NCI-H510A treated with DMSO at 0.1 percent for 48 hours (cell line): ENCODE results near the gene RASAL3.

Experiments
- DNase-seq: peaks from one replicate; lab custom pipeline; 2025; lab: John Stamatoyannopoulos, UW

The RASAL3 gene

GRCh38 chr19:15432629-15433518 is 31.5 kb downstream of the RASAL3 start:
- peak; percentile 89 for DNase-seq

DNA sequence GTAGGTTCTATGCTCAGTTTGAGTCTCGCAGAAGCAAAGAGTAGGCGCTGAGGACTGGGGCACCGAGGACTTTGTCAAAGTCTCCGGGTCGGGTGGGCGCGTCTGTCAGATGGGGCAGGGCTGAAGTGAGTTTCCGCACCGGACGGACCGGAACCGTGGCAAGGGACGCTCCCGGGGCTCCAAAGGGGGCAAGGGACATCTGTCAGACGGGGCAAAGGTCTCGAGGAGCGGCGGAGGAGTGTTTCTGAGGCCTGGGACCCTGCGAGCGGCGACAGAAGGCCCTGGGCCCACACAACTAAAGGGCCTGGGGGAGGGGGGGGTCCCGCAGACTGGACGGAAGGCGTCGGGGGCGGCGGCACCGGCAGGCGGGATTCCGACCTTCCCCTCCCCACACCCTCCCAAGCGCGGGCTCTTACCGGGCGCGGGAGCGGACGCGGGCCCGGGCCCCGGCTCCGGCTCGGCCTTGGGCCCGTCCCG is 32.3 kb downstream of the RASAL3 start:
- no peak for DNase-seq

- no peak for DNase-seq
Measured at GRCh38 chr19:15431396-15432017, 32.8 kb downstream of the RASAL3 start.

- no peak for DNase-seq
Measured at GRCh38 chr19:15430526-15431120, 33.7 kb downstream of the RASAL3 start.

DNA sequence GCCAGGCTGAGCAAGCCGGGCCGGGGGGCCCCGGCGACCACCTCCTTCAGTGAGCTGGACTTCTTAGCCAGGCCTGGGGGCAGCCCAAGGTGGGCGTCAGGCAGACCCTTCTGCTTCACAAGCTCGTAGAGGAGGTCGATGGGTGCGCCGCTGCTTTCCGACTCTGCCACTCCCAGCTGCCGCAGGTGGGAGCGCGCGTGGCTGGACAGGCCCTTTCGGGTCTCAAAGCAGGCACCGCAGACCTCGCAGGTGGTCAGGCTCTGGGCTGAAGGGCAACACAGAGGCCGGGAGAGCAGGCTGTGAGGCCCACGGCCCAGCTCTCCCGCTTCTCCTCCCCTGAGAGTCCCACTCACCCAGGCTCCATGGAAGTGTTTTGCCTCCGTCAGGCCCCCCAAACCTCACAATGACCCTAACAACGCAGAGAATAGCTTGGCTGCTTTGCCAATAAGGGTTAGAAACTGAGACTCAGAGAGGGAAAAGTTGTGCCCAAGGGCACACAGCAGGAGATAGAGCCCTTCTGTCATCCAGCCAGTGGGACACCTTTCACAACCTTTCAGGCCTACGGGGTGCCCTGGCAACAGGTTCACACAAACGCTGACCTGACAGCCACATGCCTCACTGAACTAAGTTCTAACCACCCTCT is 34.4 kb downstream of the RASAL3 start:
- DNase-seq, result no peak

DNA sequence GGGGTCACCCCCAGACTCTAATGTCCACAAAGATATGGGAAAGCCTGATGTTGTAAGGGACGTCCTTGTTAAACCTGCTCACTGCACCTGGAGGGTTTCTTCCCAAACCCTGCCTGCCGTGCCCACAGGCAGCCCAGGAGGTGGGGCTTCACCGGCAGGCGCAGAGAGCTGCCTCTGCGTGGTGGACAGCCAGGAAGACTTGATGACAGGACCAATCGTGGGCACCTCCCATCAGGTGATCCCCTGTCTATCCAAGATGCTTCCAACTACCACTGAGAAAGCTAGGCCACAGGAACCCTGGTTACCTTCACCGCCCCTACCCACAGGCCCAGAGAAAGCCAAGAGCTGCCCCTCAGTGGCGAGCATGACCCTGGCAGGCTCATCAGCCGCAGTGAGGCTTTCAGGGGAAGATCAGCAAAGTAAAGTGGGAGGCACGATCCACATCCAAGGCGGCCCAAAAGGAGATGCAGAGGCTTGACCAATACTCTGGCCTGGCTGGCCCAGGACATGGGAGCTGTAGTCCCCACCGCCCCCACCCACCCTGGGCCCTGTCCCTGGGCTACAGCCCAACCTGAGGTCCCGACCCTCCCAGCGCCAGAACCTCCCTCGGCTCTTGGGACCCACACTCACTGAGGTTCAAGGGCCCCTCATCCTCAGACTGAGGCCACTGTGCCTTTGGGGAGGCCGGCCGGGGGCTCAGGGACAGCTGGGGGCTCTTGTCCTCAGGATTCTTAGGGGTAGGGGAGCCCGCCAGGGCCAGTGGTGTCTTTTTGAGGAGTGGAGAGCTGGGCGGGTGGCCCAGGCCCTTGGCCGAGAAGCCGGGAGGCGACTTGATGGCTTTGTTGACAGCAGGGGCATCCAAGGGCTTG is 35.2 kb downstream of the RASAL3 start:
- no peak for DNase-seq

- no peak for DNase-seq
Measured at GRCh38 chr19:15427991-15428471, 36.3 kb downstream of the RASAL3 start.

GRCh38 chr19:15427350-15427700 is 37.0 kb downstream of the RASAL3 start:
- DNase-seq, result no peak

GRCh38 chr19:15426485-15427349 is 37.6 kb downstream of the RASAL3 start:
- no peak for DNase-seq

- DNase-seq, result no peak
Measured at GRCh38 chr19:15425321-15425950, 38.9 kb downstream of the RASAL3 start.

DNA sequence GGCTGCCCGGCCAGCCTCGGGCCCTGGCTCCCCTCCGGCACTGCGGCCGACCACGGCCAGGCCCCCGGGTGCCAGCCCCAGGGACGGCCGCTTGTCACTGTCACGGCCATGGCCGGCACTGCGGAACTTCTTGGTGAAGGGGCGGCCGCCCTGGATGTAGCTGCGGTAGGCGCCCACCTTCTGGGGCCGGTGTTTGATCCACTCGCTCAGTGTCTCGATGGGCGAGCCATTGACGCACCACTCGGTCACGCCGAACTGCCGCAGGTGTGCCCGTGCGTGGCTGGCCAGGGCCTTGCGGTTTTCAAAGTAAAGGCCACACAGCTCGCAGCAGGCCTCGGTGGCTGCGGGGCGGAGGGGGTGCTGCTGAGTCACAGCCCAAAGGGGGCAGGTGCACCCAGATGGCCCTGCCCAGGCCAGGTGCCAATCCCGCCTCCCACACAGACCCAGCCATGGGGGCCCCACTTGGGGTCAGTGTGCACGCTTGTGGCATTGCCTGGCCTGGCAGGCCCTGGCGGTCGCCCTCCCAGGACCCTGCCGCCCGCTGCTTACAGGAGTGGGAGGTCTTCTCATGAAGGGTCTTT is 39.6 kb downstream of the RASAL3 start:
- DNase-seq, result no peak

DNA sequence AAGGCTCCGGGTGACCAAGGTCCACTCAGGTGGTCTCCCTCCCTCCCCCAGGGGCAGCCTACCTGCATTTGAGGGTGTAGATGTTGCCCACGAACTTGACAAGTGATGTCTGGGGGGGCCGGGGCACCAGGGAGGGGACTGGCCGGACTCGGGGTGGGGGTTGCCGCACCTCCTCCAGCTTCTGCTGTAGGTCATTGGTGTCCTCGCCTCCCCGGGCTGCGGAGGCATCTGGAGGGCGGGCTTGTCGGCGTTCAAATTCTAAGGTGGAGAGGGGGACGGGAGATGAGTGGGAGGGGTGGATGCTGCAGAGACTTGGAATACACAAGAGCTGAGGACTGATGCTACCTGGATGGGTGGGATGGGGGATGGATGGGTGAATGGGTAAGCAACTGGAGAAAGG is 40.2 kb downstream of the RASAL3 start:
- no peak for DNase-seq

- DNase-seq, result no peak
Measured at GRCh38 chr19:15423130-15423529, 41.2 kb downstream of the RASAL3 start.

GRCh38 chr19:15422296-15423075 is 41.9 kb downstream of the RASAL3 start:
- no peak for DNase-seq

GRCh38 chr19:15421721-15422260 is 42.6 kb downstream of the RASAL3 start:
- no peak for DNase-seq

DNA sequence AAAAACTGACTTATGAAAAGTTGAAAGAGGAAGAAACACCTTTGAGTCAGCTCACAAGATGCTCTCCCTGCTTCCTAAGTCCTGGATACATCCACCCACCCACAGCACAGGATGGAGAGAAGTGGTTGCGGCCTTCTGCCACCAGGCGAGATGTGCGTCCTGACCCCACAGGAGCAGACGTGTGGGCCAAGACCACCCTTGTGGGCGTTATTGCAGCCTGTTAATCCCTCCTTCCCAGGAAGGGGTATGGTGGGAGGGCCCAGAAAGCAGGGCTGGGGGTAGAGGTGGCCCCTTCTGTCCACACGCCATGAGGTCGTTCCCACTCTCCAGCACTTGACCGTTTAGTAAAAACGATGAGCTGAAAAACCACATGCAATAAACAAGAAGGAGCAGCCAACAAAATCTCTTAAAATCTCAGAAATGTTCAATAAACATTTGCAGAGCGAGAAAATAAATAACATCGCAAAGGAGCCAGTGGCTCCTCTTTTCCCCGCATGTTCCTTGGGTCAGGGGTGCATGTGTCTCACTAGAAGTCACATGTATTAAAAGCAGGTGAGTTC is 43.1 kb downstream of the RASAL3 start:
- no peak for DNase-seq

GRCh38 chr19:15419413-15420025 is 44.8 kb downstream of the RASAL3 start:
- peak; percentile 44 for DNase-seq
